H1 (cell line): ENCODE measurements around the gene TNP2. TPM values are rescaled to one million over a fixed set of nuclear protein-coding genes. Genes with fewer than 3 reads are reported as not detected.

Experiments used
- CTCF ChIA-PET: fragments of 300-600 bp; sonication (Branson Sonifier 250); formaldehyde crosslinking; loops from one replicate; lab custom pipeline; 2021; ENCODE audit not compliant: partially characterized antibody; lab: Charles Lee
- POLR2A ChIA-PET: fragments of 300-600 bp; sonication (Branson Sonifier 250); formaldehyde crosslinking; loops from one replicate; lab custom pipeline; 2021; ENCODE audit warnings: inconsistent platforms; ENCODE audit not compliant: partially characterized antibody; lab: Charles Lee
- DNase-seq, 2 experiments: peaks; one replicate each; pipeline versions ENCODE4 v3.0.0 to v3.0.0-alpha.2; 2010 to 2022; ENCODE audit warnings: low spot score in 2 of 2, low read depth in 1 of 2, mixed read lengths in 1 of 2
- FAIRE-seq: peaks from 2 replicates; lab custom pipeline; 2011; peaks lifted over from hg19 to GRCh38; lab: Jason Lieb, UNC
- H2AFZ ChIP-seq: 2 replicates; pipeline ENCODE4 v1.8.1; 2012; ENCODE audit warnings: low read length, inconsistent platforms
- H2AK5ac ChIP-seq: 2 replicates; pipeline ENCODE4 v1.6.1; 2013; ENCODE audit warnings: low read depth, low read length
- H2BK120ac ChIP-seq: replicated peaks from 2 replicates; pipeline ENCODE3; 2013; ENCODE audit warnings: low read depth, low read length, inconsistent platforms
- H2BK12ac ChIP-seq: 2 replicates; pipeline ENCODE4 v1.6.1; 2013; ENCODE audit warnings: low read depth, low read length
- H2BK15ac ChIP-seq: 2 replicates; pipeline ENCODE4 v1.6.1; 2013; ENCODE audit warnings: low read length
- H2BK20ac ChIP-seq: 2 replicates; pipeline ENCODE4 v1.6.1; 2013; ENCODE audit warnings: low read length
- H2BK5ac ChIP-seq: 2 replicates; pipeline ENCODE4 v1.6.1; 2013; ENCODE audit warnings: low read depth, low read length
- H3K14ac ChIP-seq: 2 replicates; pipeline ENCODE4 v1.6.1; 2013; ENCODE audit warnings: inconsistent platforms; ENCODE audit not compliant: insufficient read length
- H3K18ac ChIP-seq: 2 replicates; pipeline ENCODE4 v1.6.1; 2013; ENCODE audit warnings: low read length; ENCODE audit errors: extremely low read depth
- H3K23ac ChIP-seq: 2 replicates; pipeline ENCODE4 v1.6.1; 2013; ENCODE audit warnings: inconsistent platforms; ENCODE audit not compliant: insufficient read length
- H3K23me2 ChIP-seq: 2 replicates; pipeline ENCODE4 v1.6.1; 2013; ENCODE audit warnings: low read depth, low read length
- H3K27ac ChIP-seq: 2 replicates; pipeline ENCODE4 v1.6.1; 2011; ENCODE audit warnings: low read depth, low read length, inconsistent platforms
- H3K27me3 ChIP-seq, 4 experiments: replicated peaks in 1 of 4; 1 replicate in 1 of 4; 2 replicates in 3 of 4; pipeline versions ENCODE4 v1.6.1 to v1.8.1; 2011 to 2013; ENCODE audit warnings: low read length in 3 of 4, mild to moderate bottlenecking in 3 of 4, inconsistent platforms in 2 of 4, mixed read lengths in 2 of 4, moderate library complexity in 1 of 4; ENCODE audit not compliant: control insufficient read depth in 3 of 4, insufficient read depth in 3 of 4; ENCODE audit errors: extremely low read depth in 1 of 4
- H3K36me3 ChIP-seq, 4 experiments: 2 replicates each; pipeline versions ENCODE4 v1.6.1 to v1.8.1; 2011 to 2013; ENCODE audit warnings: mild to moderate bottlenecking in 4 of 4, low read length in 3 of 4, moderate library complexity in 2 of 4, control low read depth in 1 of 4, inconsistent platforms in 1 of 4; ENCODE audit not compliant: insufficient read depth in 4 of 4, control insufficient read depth in 2 of 4
- H3K4ac ChIP-seq: replicated peaks from 2 replicates; pipeline ENCODE3; 2013; ENCODE audit warnings: low read length, low read depth, mixed read lengths, inconsistent platforms; ENCODE audit not compliant: insufficient read length
- H3K4me1 ChIP-seq, 4 experiments: replicated peaks in 1 of 4; 1 replicate in 1 of 4; 2 replicates in 3 of 4; pipeline versions ENCODE4 v1.6.1 to v1.8.1; 2011 to 2013; ENCODE audit warnings: low read length in 3 of 4, inconsistent platforms in 2 of 4, mixed read lengths in 1 of 4; ENCODE audit not compliant: insufficient read depth in 4 of 4, control insufficient read depth in 3 of 4
- H3K4me2 ChIP-seq, 2 experiments: 2 replicates each; pipeline versions ENCODE4 v1.6.1 to v1.8.1; 2011 to 2013; ENCODE audit warnings: low read depth in 2 of 2, low read length in 2 of 2, control low read depth in 1 of 2, inconsistent platforms in 1 of 2, mild to moderate bottlenecking in 1 of 2; ENCODE audit not compliant: insufficient read depth in 1 of 2
- H3K4me3 ChIP-seq, 4 experiments: fragments of 200-600, 300-600 bp in 1 of 4; sonication (generic), shearing (Covaris generic), sonication (Bioruptor Twin) in 1 of 4; 2 replicates each; pipeline versions ENCODE4 v1.5.1 to v1.8.1; 2011 to 2016; ENCODE audit warnings: low read length in 4 of 4, low read depth in 3 of 4, control low read depth in 2 of 4, inconsistent platforms in 2 of 4, mild to moderate bottlenecking in 2 of 4, mixed read lengths in 1 of 4, moderate library complexity in 1 of 4; ENCODE audit not compliant: insufficient read depth in 2 of 4; ENCODE audit errors: extremely low read depth in 1 of 4
- H3K56ac ChIP-seq: replicated peaks from 2 replicates; pipeline ENCODE3; 2013; ENCODE audit warnings: low read depth, mild to moderate bottlenecking, mixed read lengths, low read length, inconsistent platforms; ENCODE audit not compliant: insufficient read length
- H3K79me1 ChIP-seq: 2 replicates; pipeline ENCODE4 v1.6.1; 2013; ENCODE audit warnings: low read depth, low read length, control low read depth
- H3K79me2 ChIP-seq, 2 experiments: 2 replicates each; pipeline versions ENCODE4 v1.6.1 to v1.8.1; 2012 to 2013; ENCODE audit warnings: low read length in 2 of 2, mild to moderate bottlenecking in 2 of 2, inconsistent platforms in 1 of 2; ENCODE audit not compliant: insufficient read depth in 2 of 2, control insufficient read depth in 1 of 2
- H3K9ac ChIP-seq, 4 experiments: replicated peaks in 1 of 4; 1 replicate in 1 of 4; 2 replicates in 3 of 4; pipeline versions ENCODE4 v1.6.1 to v1.8.1; 2011 to 2013; ENCODE audit warnings: low read depth in 3 of 4, low read length in 3 of 4, control low read depth in 2 of 4, mild to moderate bottlenecking in 2 of 4, moderate library complexity in 2 of 4, inconsistent platforms in 1 of 4; ENCODE audit errors: extremely low read depth in 1 of 4
- H3K9me3 ChIP-seq, 2 experiments: 2 replicates each; pipeline versions ENCODE4 v1.6.1 to v1.8.1; 2012 to 2013; ENCODE audit warnings: mild to moderate bottlenecking in 2 of 2, moderate library complexity in 2 of 2, control low read depth in 1 of 2, inconsistent platforms in 1 of 2, low read depth in 1 of 2, low read length in 1 of 2, mixed read lengths in 1 of 2; ENCODE audit not compliant: insufficient read depth in 2 of 2
- H4K20me1 ChIP-seq, 2 experiments: replicated peaks in 1 of 2; 2 replicates each; pipeline versions ENCODE3 to v1.8.1; 2011 to 2013; ENCODE audit warnings: inconsistent platforms in 2 of 2, low read length in 2 of 2, mild to moderate bottlenecking in 1 of 2; ENCODE audit not compliant: insufficient read depth in 2 of 2, control insufficient read depth in 1 of 2
- H4K5ac ChIP-seq: 2 replicates; pipeline ENCODE4 v1.6.1; 2013; ENCODE audit warnings: low read length, low read depth, mixed read lengths, inconsistent platforms; ENCODE audit not compliant: insufficient read length
- H4K8ac ChIP-seq: 2 replicates; pipeline ENCODE4 v1.8.0; 2013; ENCODE audit warnings: mild to moderate bottlenecking, moderate library complexity, low read length, inconsistent platforms; ENCODE audit not compliant: insufficient read depth; ENCODE audit errors: extremely low read depth
- H4K91ac ChIP-seq: replicated peaks from 2 replicates; pipeline ENCODE3; 2013; ENCODE audit warnings: low read length, mixed read lengths, inconsistent platforms; ENCODE audit not compliant: insufficient read length
- ASH2L ChIP-seq: fragments of 200-600, 300-600 bp; sonication (generic); IDR thresholded peaks from one replicate; pipeline ENCODE4 v1.7.1; 2017; ENCODE audit warnings: low read length
- CTBP2 ChIP-seq: IDR thresholded peaks from 2 replicates; pipeline ENCODE4 v1.7.0; 2011; ENCODE audit warnings: borderline replicate concordance, mild to moderate bottlenecking, moderate library complexity, mixed read lengths, low read length; ENCODE audit not compliant: insufficient read depth, insufficient read length
- EP300 ChIP-seq, 2 experiments: IDR thresholded peaks; 1 replicate in 1 of 2; 2 replicates in 1 of 2; pipeline ENCODE4 v1.6.1; 2011 to 2012; ENCODE audit warnings: low read depth in 2 of 2, low read length in 2 of 2, mild to moderate bottlenecking in 2 of 2, borderline replicate concordance in 1 of 2, inconsistent platforms in 1 of 2, moderate library complexity in 1 of 2
- SP2 ChIP-seq: IDR thresholded peaks from 2 replicates; pipeline ENCODE4 v1.6.1; 2012; ENCODE audit warnings: mild to moderate bottlenecking, low read length, inconsistent platforms
- TBP ChIP-seq: IDR thresholded peaks from 2 replicates; pipeline ENCODE4 v1.6.1; 2011; ENCODE audit warnings: low read depth, low read length, improper control_type of control experiment
- TCF12 ChIP-seq: IDR thresholded peaks from 2 replicates; pipeline ENCODE4 v1.6.1; 2011; ENCODE audit warnings: low read depth, mild to moderate bottlenecking, low read length
- WGBS, 2 experiments: shearing (Covaris generic) in 1 of 2; methylation state at CpG; one replicate each; pipeline versions ENCODE4 v1.1.6 to v1.1.7; 2013 to 2015; ENCODE audit warnings: low lambda C conversion rate in 2 of 2, mixed read lengths in 2 of 2, inconsistent platforms in 1 of 2, low coverage in 1 of 2, missing lambda C conversion rate in 1 of 2; ENCODE audit not compliant: insufficient replicate concordance in 2 of 2, insufficient coverage in 1 of 2, insufficient read length in 1 of 2; ENCODE audit errors: extremely low coverage in 1 of 2, missing lambda C conversion rate in 1 of 2; 5-methylcytosine and 5-hydroxymethylcytosine counted together
- polyA plus RNA-seq, 7 experiments: library from polyadenylated mRNA; depleted of rRNA in 3 of 7; stranded (reverse) in 5 of 7; unstranded in 2 of 7; fragments of >200 nt in 5 of 7; fragments of 200-250 nt in 2 of 7; gene quantifications; 1 replicate in 5 of 7; 2 replicates in 1 of 7; 4 replicates in 1 of 7; pipeline versions ENCODE4 v1.2.1 to v1.2.3, GENCODE V29; 2011 to 2013; ENCODE audit warnings: missing spikeins in 2 of 7, mixed read lengths in 2 of 7
- total RNA-seq: library from RNA; stranded (reverse); fragmentation: NEBNext Ultra II Directional; extraction: Animal tissue kit (Norgen Biotek cat#: 25700); gene quantifications from 2 replicates; pipeline ENCODE4 v1.2.1, GENCODE V29; 2021
- TF ChIP-seq, protein P1 (sequence below): IDR thresholded peaks from 2 replicates; pipeline ENCODE4 v1.6.1; 2012; ENCODE audit warnings: inconsistent platforms

TNP2 gene
- total and polyA plus RNA-seq, 2 of the 8 experiments (the other 6 are each of a cell fraction or from before 2014, with no cell fraction given) = not detected

DNA sequence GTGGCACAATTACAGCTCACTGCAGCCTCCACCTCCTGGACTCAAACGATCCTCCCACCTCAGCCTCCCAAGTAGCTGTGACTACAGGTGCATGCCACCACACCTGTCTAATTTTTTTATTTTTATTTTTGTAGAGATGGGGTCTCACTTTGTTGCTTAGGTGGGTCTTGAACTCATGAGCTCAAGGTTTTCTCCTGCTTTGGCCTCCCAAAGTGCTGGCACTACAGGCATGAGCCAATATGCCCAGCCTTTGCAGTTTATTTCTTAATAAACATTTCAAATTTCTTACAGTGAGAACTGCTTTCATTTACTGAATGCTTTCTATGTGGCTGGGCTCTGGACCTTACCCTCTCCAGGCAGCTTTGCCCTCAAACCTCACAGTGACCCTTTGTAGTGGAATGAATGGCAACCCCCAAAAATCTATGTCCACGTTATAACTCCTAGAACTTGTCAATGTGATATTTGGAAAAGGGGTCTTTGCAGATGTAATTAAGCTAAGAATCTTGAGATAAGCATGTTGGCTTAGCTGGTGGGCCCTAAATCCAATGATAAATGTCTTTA is 1.6 kb upstream of the TNP2 start:
- no peak overlapping the region for H3K9ac ChIP-seq
- H3K27ac ChIP-seq = no peak overlapping the region
- H3K36me3 ChIP-seq = no peaks in the 10 kb centered on the region
- no peak overlapping the region for H3K56ac ChIP-seq
- no peak overlapping the region for H3K18ac ChIP-seq
- H4K20me1 ChIP-seq = no peaks in the 10 kb centered on the region
- H4K5ac ChIP-seq = no peak overlapping the region
- no peak overlapping the region for H2BK5ac ChIP-seq
- H4K91ac ChIP-seq = no peak overlapping the region
- no peak overlapping the region for H3K14ac ChIP-seq
- ChIA-PET CTCF (interaction anchor here (0.6 to 8.1 kb wide), 8 partner anchors 13 to 835 kb away, joined by 3 to 79 read pairs (median 3); partner anchors contain the start of gene SOCS1), POLR2A (interaction anchor here (0.6 to 0.7 kb wide), 2 partner anchors 50 to 54 kb away, joined by 3 read pairs; no protein-coding TSS in a partner anchor)
- no peaks in the 10 kb centered on the region; the same call in 1 of the 2 replicates for H3K23me2 ChIP-seq
- H3K27me3 ChIP-seq = no peaks in the 10 kb centered on the region
- H3K79me2 ChIP-seq = no peaks in the 10 kb centered on the region
- no peak overlapping the region for H2AFZ ChIP-seq
- H3K23ac ChIP-seq = no peak overlapping the region
- no peak overlapping the region for H3K4me3 ChIP-seq
- TF ChIP-seq CTBP2 (no peak), TBP (no peak), ASH2L (no peak), SP2 (no peak), EP300 (IDR thresholded peaks at IDR 0.05; ENCODE audit: borderline replicate concordance in 1 of 2, low read depth in 2 of 2, low read length in 2 of 2) (no peak), TCF12 (no peak)
- TF ChIP-seq, protein P1, sequence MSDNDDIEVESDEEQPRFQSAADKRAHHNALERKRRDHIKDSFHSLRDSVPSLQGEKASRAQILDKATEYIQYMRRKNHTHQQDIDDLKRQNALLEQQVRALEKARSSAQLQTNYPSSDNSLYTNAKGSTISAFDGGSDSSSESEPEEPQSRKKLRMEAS = no peak
- H3K4me1 ChIP-seq = peaks cover 0 to 3% (median 0%) of the 10 kb centered on the region in 4 experiments; a peak in 2 of 7 replicates
- no peaks in the 10 kb centered on the region for H3K9me3 ChIP-seq
- H4K8ac ChIP-seq = no peak overlapping the region
- no peak overlapping the region for H3K4me2 ChIP-seq
- no peak overlapping the region for H2BK20ac ChIP-seq
- H3K4ac ChIP-seq = no peak overlapping the region
- H3K79me1 ChIP-seq = no peaks in the 10 kb centered on the region
- H2BK120ac ChIP-seq = no peak overlapping the region
- no peak overlapping the region for H2AK5ac ChIP-seq
- no peak for FAIRE-seq
- no peak for DNase-seq
- WGBS, 2 experiments = 87% methylated on average over 2 of the region's 2 CpGs; no CpG with 5 or more reads in 1 of the 2 experiments
- H2BK12ac ChIP-seq = 0 out of 2 replicates have a peak overlapping the region, but pooled peaks have one; percentile 23
- H2BK15ac ChIP-seq = no peak overlapping the region
